Panc1 (cell line): ENCODE measurements around the gene CPLX3. TPM values are rescaled to one million over a fixed set of nuclear protein-coding genes. Genes with fewer than 3 reads are reported as not detected.

Experiments
- ATAC-seq: fragments of 200-7000 bp; cut with Tn5 transposase; 2 replicates; pipeline ENCODE4 v1.9.1; 2020; ENCODE audit warnings: mild to moderate bottlenecking, moderate library complexity
- BruUV-seq: library from RNA; stranded (reverse); fragments of 400-500 nt; replicated peaks from 2 replicates; lab custom pipeline; 2021; lab: Mats Ljungman, UMichigan
- CTCF ChIA-PET: fragments of 300-600 bp; sonication (Branson Sonifier 250); formaldehyde crosslinking; loops from one replicate; lab custom pipeline; 2022; ENCODE audit warnings: antibody characterized with exemption; lab: Charles Lee
- POLR2A ChIA-PET: fragments of 300-600 bp; sonication (Branson Sonifier 250); formaldehyde crosslinking; loops from one replicate; lab custom pipeline; 2022; ENCODE audit warnings: antibody characterized with exemption; lab: Charles Lee
- DNase-seq: peaks from one replicate; pipeline ENCODE4 v3.0.0-alpha.2; 2010; ENCODE audit warnings: low read depth, low spot score
- H3K27ac ChIP-seq: 2 replicates; pipeline ENCODE4 v1.5.1; 2011; ENCODE audit warnings: mild to moderate bottlenecking, low read length, inconsistent platforms
- H3K27me3 ChIP-seq: fragments of 200-500 bp; sonication (Bioruptor generic); 2 replicates; pipeline ENCODE4 v1.6.0; 2014; ENCODE audit warnings: low read length, inconsistent platforms; ENCODE audit not compliant: control insufficient read depth, insufficient read depth
- H3K36me3 ChIP-seq: fragments of 200-500 bp; sonication (Bioruptor generic); 2 replicates; pipeline ENCODE4 v1.5.1; 2014; ENCODE audit warnings: inconsistent platforms, mild to moderate bottlenecking, low read length, moderate library complexity; ENCODE audit not compliant: control insufficient read depth, insufficient read depth
- H3K4me1 ChIP-seq: 2 replicates; pipeline ENCODE4 v1.5.1; 2011; ENCODE audit warnings: inconsistent platforms, mild to moderate bottlenecking, low read length, moderate library complexity; ENCODE audit not compliant: control insufficient read depth, insufficient read depth
- H3K4me3 ChIP-seq, 2 experiments: 2 replicates each; pipeline ENCODE4 v1.5.1; 2011 to 2012; ENCODE audit warnings: low read depth in 2 of 2, low read length in 2 of 2, mild to moderate bottlenecking in 2 of 2, inconsistent platforms in 1 of 2, moderate library complexity in 1 of 2
- H3K9me3 ChIP-seq: fragments of 200-500 bp; sonication (Bioruptor generic); 2 replicates; pipeline ENCODE4 v1.5.1; 2014; ENCODE audit warnings: low read depth, mild to moderate bottlenecking, inconsistent platforms, low read length, moderate library complexity; ENCODE audit not compliant: control insufficient read depth, insufficient read depth
- POLR2AphosphoS5 ChIP-seq: IDR thresholded peaks from 2 replicates; pipeline ENCODE4 v1.6.1; 2012; ENCODE audit warnings: mild to moderate bottlenecking, low read depth, low read length, moderate library complexity
- SIN3A ChIP-seq: IDR thresholded peaks from 2 replicates; pipeline ENCODE4 v1.6.1; 2012; ENCODE audit warnings: low read depth, mild to moderate bottlenecking, low read length, moderate library complexity, borderline replicate concordance; ENCODE audit not compliant: insufficient read depth
- TCF7L2 ChIP-seq: IDR thresholded peaks from 2 replicates; pipeline ENCODE4 v1.6.1; 2011; ENCODE audit warnings: mild to moderate bottlenecking, low read depth, low read length, inconsistent platforms
- in situ Hi-C: cut with HindIII; loops from 2 replicates; pipeline ENCODE4 v1.10.0; 2016; ENCODE audit warnings: low sequenced_read_pairs, low pct_unique_long_range_greater_than_20kb
- intact Hi-C: fragments of 100-400 bp; cut with micrococcal nuclease; formaldehyde crosslinking; loops from one replicate; pipeline ENCODE4 v1.10.0; 2022; ENCODE audit not compliant: unreplicated experiment
- total RNA-seq: library from RNA; stranded (reverse); gene quantifications from one replicate; pipeline ENCODE4 v1.2.1, GENCODE V29; 2021; ENCODE audit not compliant: unreplicated experiment
- TF ChIP-seq, protein P1 (sequence below): fragments of 450-650 bp; IDR thresholded peaks from 2 replicates; pipeline ENCODE4 v1.5.1; 2017; ENCODE audit warnings: mild to moderate bottlenecking
- TF ChIP-seq, protein P2 (sequence below), 2 experiments: IDR thresholded peaks; 2 replicates each; pipeline ENCODE4 v1.6.1; 2011 to 2012; ENCODE audit warnings: low read depth in 2 of 2, control low read depth in 1 of 2, low read length in 1 of 2, mild to moderate bottlenecking in 1 of 2, moderate library complexity in 1 of 2; ENCODE audit not compliant: insufficient read depth in 1 of 2

Gene CPLX3
- total RNA-seq, 1 experiment from 2014 or later, result not detected

DNA sequence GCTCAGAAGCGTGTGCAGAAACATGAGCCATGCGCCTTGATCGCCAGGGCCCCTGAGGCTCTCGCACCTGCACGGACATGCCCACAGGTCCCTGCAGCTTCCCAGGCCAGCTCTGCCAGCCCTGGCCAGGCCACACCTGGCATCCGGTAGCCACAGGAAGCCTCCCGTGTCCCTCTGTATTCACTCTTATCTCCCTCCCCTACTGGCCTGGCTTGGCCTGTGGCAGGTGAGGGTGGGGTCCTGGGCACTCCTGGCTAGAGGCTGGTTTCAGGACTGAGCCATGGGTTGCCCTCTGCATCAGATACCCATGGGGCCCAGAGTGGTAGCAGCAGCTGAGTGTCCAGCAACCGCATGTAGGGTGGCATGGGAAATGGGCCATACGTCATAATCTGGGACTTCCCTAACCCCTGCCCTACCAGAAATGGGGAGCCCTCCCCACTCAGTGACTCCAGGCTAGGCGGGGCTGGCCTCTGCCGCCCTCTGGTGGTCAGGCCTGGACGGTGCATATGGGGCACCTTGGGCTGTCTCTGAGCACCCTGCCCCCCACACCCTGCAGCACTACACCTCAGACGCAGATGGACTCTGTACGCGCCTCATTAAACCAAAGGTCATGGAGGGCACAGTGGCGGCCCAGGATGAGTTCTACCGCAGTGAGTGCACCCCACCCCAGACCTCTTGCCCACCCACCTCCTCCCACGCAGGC is 26.4 kb upstream of the CPLX3 start:
- in situ Hi-C loops (no loop called here), intact Hi-C loops (loop anchor here (2.0 kb wide), 1 partner anchor 29 kb away; no protein-coding TSS in a partner anchor)
- Histone ChIP-seq H3K27ac (no peak overlapping the region), H3K4me3 (no peak overlapping the region), H3K9me3 (no peaks in the 10 kb centered on the region), H3K4me1 (peaks cover 7% of the 10 kb centered on the region; the same call in 1 of the 2 replicates), H3K36me3 (peaks cover 2% of the 10 kb centered on the region; the same call in 1 of the 2 replicates), H3K27me3 (no peaks in the 10 kb centered on the region)
- ChIA-PET POLR2A (no interaction called here), CTCF (interaction anchor here (0.6 to 1.5 kb wide), 6 partner anchors 10 to 371 kb away, joined by 3 to 15 read pairs (median 6); no protein-coding TSS in a partner anchor)
- TF ChIP-seq, protein P1, sequence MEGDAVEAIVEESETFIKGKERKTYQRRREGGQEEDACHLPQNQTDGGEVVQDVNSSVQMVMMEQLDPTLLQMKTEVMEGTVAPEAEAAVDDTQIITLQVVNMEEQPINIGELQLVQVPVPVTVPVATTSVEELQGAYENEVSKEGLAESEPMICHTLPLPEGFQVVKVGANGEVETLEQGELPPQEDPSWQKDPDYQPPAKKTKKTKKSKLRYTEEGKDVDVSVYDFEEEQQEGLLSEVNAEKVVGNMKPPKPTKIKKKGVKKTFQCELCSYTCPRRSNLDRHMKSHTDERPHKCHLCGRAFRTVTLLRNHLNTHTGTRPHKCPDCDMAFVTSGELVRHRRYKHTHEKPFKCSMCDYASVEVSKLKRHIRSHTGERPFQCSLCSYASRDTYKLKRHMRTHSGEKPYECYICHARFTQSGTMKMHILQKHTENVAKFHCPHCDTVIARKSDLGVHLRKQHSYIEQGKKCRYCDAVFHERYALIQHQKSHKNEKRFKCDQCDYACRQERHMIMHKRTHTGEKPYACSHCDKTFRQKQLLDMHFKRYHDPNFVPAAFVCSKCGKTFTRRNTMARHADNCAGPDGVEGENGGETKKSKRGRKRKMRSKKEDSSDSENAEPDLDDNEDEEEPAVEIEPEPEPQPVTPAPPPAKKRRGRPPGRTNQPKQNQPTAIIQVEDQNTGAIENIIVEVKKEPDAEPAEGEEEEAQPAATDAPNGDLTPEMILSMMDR, result peak; percentile 99
- TF ChIP-seq TCF7L2, result no peak
- peak; percentile 95 for ATAC-seq
- no TSS peak for BruUV-seq
- DNase-seq, result peak; percentile 45

DNA sequence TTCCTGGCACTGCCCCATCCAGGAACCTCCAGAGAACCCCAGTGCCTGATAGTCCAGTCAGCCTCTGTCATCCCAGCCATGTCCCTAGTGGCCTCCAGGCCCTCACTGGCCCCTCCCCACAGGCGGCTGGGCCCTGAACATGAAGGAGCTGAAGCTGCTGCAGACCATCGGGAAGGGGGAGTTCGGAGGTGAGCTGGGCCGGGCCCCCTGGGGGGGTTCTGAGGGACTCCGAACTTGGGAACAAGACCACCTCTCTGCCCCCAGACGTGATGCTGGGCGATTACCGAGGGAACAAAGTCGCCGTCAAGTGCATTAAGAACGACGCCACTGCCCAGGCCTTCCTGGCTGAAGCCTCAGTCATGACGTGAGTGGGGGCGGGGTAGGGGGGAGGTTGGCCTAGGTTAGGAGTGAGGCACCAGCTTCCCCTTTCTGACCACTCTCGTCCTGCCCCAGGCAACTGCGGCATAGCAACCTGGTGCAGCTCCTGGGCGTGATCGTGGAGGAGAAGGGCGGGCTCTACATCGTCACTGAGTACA is 25.8 kb upstream of the CPLX3 start:
- Histone ChIP-seq H3K4me3 (no peak overlapping the region), H3K27me3 (no peaks in the 10 kb centered on the region), H3K27ac (no peak overlapping the region), H3K4me1 (peaks cover 7% of the 10 kb centered on the region; the same call in 1 of the 2 replicates), H3K36me3 (peaks cover 2% of the 10 kb centered on the region; the same call in 1 of the 2 replicates), H3K9me3 (no peaks in the 10 kb centered on the region)
- ChIA-PET POLR2A (no interaction called here), CTCF (interaction anchor here (0.7 to 1.5 kb wide), 5 partner anchors 13 to 372 kb away, joined by 3 to 15 read pairs (median 6); no protein-coding TSS in a partner anchor)
- BruUV-seq, result no TSS peak
- intact Hi-C loops (loop anchor here (2.0 kb wide), 1 partner anchor 30 kb away; no protein-coding TSS in a partner anchor), in situ Hi-C loops (no loop called here)
- ATAC-seq, result peak; percentile 6; the same call in 1 of the 2 replicates
- TF ChIP-seq, protein P1, result no peak; the same call in 1 of the 2 replicates
- no peak for TF ChIP-seq SIN3A
- TF ChIP-seq POLR2AphosphoS5, result no peak
- TF ChIP-seq TCF7L2, result no peak
- TF ChIP-seq, protein P2, sequence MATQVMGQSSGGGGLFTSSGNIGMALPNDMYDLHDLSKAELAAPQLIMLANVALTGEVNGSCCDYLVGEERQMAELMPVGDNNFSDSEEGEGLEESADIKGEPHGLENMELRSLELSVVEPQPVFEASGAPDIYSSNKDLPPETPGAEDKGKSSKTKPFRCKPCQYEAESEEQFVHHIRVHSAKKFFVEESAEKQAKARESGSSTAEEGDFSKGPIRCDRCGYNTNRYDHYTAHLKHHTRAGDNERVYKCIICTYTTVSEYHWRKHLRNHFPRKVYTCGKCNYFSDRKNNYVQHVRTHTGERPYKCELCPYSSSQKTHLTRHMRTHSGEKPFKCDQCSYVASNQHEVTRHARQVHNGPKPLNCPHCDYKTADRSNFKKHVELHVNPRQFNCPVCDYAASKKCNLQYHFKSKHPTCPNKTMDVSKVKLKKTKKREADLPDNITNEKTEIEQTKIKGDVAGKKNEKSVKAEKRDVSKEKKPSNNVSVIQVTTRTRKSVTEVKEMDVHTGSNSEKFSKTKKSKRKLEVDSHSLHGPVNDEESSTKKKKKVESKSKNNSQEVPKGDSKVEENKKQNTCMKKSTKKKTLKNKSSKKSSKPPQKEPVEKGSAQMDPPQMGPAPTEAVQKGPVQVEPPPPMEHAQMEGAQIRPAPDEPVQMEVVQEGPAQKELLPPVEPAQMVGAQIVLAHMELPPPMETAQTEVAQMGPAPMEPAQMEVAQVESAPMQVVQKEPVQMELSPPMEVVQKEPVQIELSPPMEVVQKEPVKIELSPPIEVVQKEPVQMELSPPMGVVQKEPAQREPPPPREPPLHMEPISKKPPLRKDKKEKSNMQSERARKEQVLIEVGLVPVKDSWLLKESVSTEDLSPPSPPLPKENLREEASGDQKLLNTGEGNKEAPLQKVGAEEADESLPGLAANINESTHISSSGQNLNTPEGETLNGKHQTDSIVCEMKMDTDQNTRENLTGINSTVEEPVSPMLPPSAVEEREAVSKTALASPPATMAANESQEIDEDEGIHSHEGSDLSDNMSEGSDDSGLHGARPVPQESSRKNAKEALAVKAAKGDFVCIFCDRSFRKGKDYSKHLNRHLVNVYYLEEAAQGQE (IDR thresholded peaks at IDR 0.05; ENCODE audit: insufficient read depth in 1 of 2, low read depth in 2 of 2, low read length in 1 of 2), result no peak
- DNase-seq, result no peak
